IMR-90 (cell line): ENCODE data around the gene IL22RA1. TPM values are rescaled to one million over a fixed set of nuclear protein-coding genes. Genes with fewer than 3 reads are reported as not detected.

ENCODE experiments used
- ATAC-seq: fragments of 200-7000 bp; cut with Tn5 transposase; 2 replicates; pipeline ENCODE4 v1.9.1; 2020; ENCODE audit warnings: low read depth, mild to moderate bottlenecking, moderate library complexity
- BruUV-seq: library from RNA; stranded (reverse); fragments of 400-500 nt; replicated peaks from 2 replicates; lab custom pipeline; 2021; lab: Mats Ljungman, UMichigan
- CTCF ChIA-PET: fragments of 300-600 bp; formaldehyde crosslinking; extraction: SDS; loops from one replicate; lab custom pipeline; 2021; ENCODE audit warnings: antibody characterized with exemption; lab: Yijun Ruan, JAX
- POLR2A ChIA-PET: fragments of 300-600 bp; sonication (Branson Sonifier 250); formaldehyde crosslinking; loops from one replicate; lab custom pipeline; 2022; ENCODE audit warnings: antibody characterized with exemption; ENCODE audit not compliant: unreplicated experiment; lab: Charles Lee
- DNase-seq: peaks from one replicate; pipeline ENCODE4 v3.0.0; 2013
- H2AFZ ChIP-seq: replicated peaks from 2 replicates; pipeline ENCODE3; 2013; ENCODE audit warnings: low read length, mild to moderate bottlenecking; ENCODE audit not compliant: poor library complexity
- H2AK5ac ChIP-seq: 2 replicates; pipeline ENCODE4 v1.6.1; 2013; ENCODE audit warnings: low read depth, low read length, inconsistent platforms
- H2AK9ac ChIP-seq: replicated peaks from 2 replicates; pipeline ENCODE3; 2013; ENCODE audit warnings: mild to moderate bottlenecking, low read depth, low read length, moderate library complexity; ENCODE audit not compliant: poor library complexity
- H2BK120ac ChIP-seq: 2 replicates; pipeline ENCODE4 v1.6.1; 2013; ENCODE audit warnings: low read depth, low read length, inconsistent platforms
- H2BK15ac ChIP-seq: 3 replicates; pipeline ENCODE4 v1.6.1; 2013; ENCODE audit warnings: low read depth, low read length, inconsistent platforms
- H2BK20ac ChIP-seq: 2 replicates; pipeline ENCODE4 v1.6.1; 2013; ENCODE audit warnings: low read depth, mild to moderate bottlenecking, inconsistent platforms, low read length, moderate library complexity
- H2BK5ac ChIP-seq: 2 replicates; pipeline ENCODE4 v1.6.1; 2013; ENCODE audit warnings: mild to moderate bottlenecking, low read depth, low read length, inconsistent platforms; ENCODE audit not compliant: poor library complexity, severe bottlenecking
- H3K14ac ChIP-seq: replicated peaks from 2 replicates; pipeline ENCODE4 v1.6.1; 2013; ENCODE audit warnings: low read depth, low read length, inconsistent platforms
- H3K18ac ChIP-seq: 2 replicates; pipeline ENCODE4 v1.6.1; 2013; ENCODE audit warnings: low read depth, low read length, control low read depth
- H3K23ac ChIP-seq: 2 replicates; pipeline ENCODE4 v1.6.1; 2013; ENCODE audit warnings: low read depth, low read length, inconsistent platforms
- H3K27ac ChIP-seq: 2 replicates; pipeline ENCODE4 v1.5.1; 2013; ENCODE audit warnings: mild to moderate bottlenecking, control low read depth, low read length; ENCODE audit not compliant: insufficient read depth
- H3K27me3 ChIP-seq: 2 replicates; pipeline ENCODE4 v1.6.1; 2013; ENCODE audit warnings: low read length; ENCODE audit not compliant: control insufficient read depth, insufficient read depth
- H3K36me3 ChIP-seq: 2 replicates; pipeline ENCODE4 v1.6.1; 2013; ENCODE audit warnings: low read length, mixed read lengths; ENCODE audit not compliant: control insufficient read depth, insufficient read depth
- H3K4ac ChIP-seq: 2 replicates; pipeline ENCODE4 v1.6.1; 2013; ENCODE audit warnings: low read depth, low read length, inconsistent platforms
- H3K4me1 ChIP-seq: 2 replicates; pipeline ENCODE4 v1.6.1; 2013; ENCODE audit warnings: low read length, mixed read lengths; ENCODE audit not compliant: control insufficient read depth, insufficient read depth
- H3K4me2 ChIP-seq: 2 replicates; pipeline ENCODE4 v1.6.1; 2013; ENCODE audit warnings: low read depth, mild to moderate bottlenecking, control low read depth, low read length, moderate library complexity
- H3K4me3 ChIP-seq: 2 replicates; pipeline ENCODE4 v1.5.1; 2013; ENCODE audit warnings: low read depth, mild to moderate bottlenecking, control low read depth, low read length, moderate library complexity; ENCODE audit not compliant: insufficient read depth
- H3K56ac ChIP-seq: 2 replicates; pipeline ENCODE4 v1.6.1; 2013; ENCODE audit warnings: low read length, inconsistent platforms; ENCODE audit not compliant: insufficient read depth; ENCODE audit errors: extremely low read depth
- H3K79me1 ChIP-seq, 2 experiments: 2 replicates each; pipeline ENCODE4 v1.6.1; 2013; ENCODE audit warnings: low read length in 2 of 2, inconsistent platforms in 1 of 2, low read depth in 1 of 2
- H3K9ac ChIP-seq: 2 replicates; pipeline ENCODE4 v1.6.1; 2013; ENCODE audit warnings: low read depth, low read length, control low read depth
- H3K9me1 ChIP-seq: 2 replicates; pipeline ENCODE4 v1.6.1; 2013; ENCODE audit warnings: low read length, inconsistent platforms; ENCODE audit not compliant: insufficient read depth
- H3K9me3 ChIP-seq: 2 replicates; pipeline ENCODE4 v1.6.1; 2013; ENCODE audit warnings: low read length; ENCODE audit not compliant: control insufficient read depth, insufficient read depth
- H4K20me1 ChIP-seq: 2 replicates; pipeline ENCODE4 v1.6.1; 2013; ENCODE audit warnings: low read length, inconsistent platforms; ENCODE audit not compliant: insufficient read depth
- H4K5ac ChIP-seq: 2 replicates; pipeline ENCODE4 v1.6.1; 2013; ENCODE audit warnings: mild to moderate bottlenecking, low read depth, low read length, control low read depth
- H4K8ac ChIP-seq, 2 experiments: 2 replicates each; pipeline ENCODE4 v1.6.1; 2013; ENCODE audit warnings: low read depth in 2 of 2, low read length in 2 of 2, control low read depth in 1 of 2, inconsistent platforms in 1 of 2
- H4K91ac ChIP-seq: 2 replicates; pipeline ENCODE4 v1.6.1; 2013; ENCODE audit warnings: low read depth, low read length, inconsistent platforms; ENCODE audit not compliant: insufficient read depth
- CEBPB ChIP-seq: IDR thresholded peaks from 2 replicates; pipeline ENCODE4 v1.6.1; 2012; ENCODE audit warnings: low read depth, low read length, improper control_type of control experiment
- CHD1 ChIP-seq: IDR thresholded peaks from 2 replicates; pipeline ENCODE4 v1.6.1; 2012; ENCODE audit warnings: low read depth, low read length, improper control_type of control experiment
- MAFK ChIP-seq: IDR thresholded peaks from 2 replicates; pipeline ENCODE4 v1.6.1; 2012; ENCODE audit warnings: low read depth, low read length, improper control_type of control experiment
- MAZ ChIP-seq: IDR thresholded peaks from 2 replicates; pipeline ENCODE4 v1.6.1; 2012; ENCODE audit warnings: low read depth, mild to moderate bottlenecking, low read length, improper control_type of control experiment, moderate library complexity, borderline replicate concordance
- NFE2L2 ChIP-seq: fragments of 150-350 bp; IDR thresholded peaks from 2 replicates; pipeline ENCODE4 v1.6.1; 2016; ENCODE audit warnings: low read depth, mild to moderate bottlenecking, low read length
- POLR2A ChIP-seq: IDR thresholded peaks from 2 replicates; pipeline ENCODE4 v1.6.1; 2012; ENCODE audit warnings: mild to moderate bottlenecking, low read depth, low read length
- RAD21 ChIP-seq: IDR thresholded peaks from 2 replicates; pipeline ENCODE4 v1.6.1; 2012; ENCODE audit warnings: low read length, improper control_type of control experiment
- SMC3 ChIP-seq: fragments of 150-350 bp; IDR thresholded peaks from 2 replicates; pipeline ENCODE4 v1.6.1; 2016; ENCODE audit warnings: low read depth, mild to moderate bottlenecking, antibody characterized with exemption, low read length, moderate library complexity
- WGBS, 2 experiments: methylation state at CpG; one replicate each; pipeline versions ENCODE4 v1.1.5 to v1.1.7; 2013; ENCODE audit warnings: missing lambda C conversion rate in 2 of 2; ENCODE audit not compliant: insufficient read length in 1 of 2; ENCODE audit errors: extremely low coverage in 2 of 2; 5-methylcytosine and 5-hydroxymethylcytosine counted together
- dilution Hi-C: fragments of 300-500 bp; cut with HindIII; formaldehyde crosslinking; loops from one replicate; pipeline ENCODE4 v1.14.3; 2018; ENCODE audit warnings: low sequenced_read_pairs; ENCODE audit not compliant: unreplicated experiment
- in situ Hi-C: fragments of 300-500 bp; cut with MboI; formaldehyde crosslinking; loops from 3 replicates; pipeline ENCODE4 v1.14.3; 2019; ENCODE audit warnings: low sequenced_read_pairs, inconsistent platforms, mixed read lengths
- intact Hi-C: fragments of 100-400 bp; cut with micrococcal nuclease; formaldehyde crosslinking; loops from 2 replicates; pipeline ENCODE4 v1.10.0; 2022
- polyA plus RNA-seq, 3 experiments: library from polyadenylated mRNA; depleted of rRNA; stranded (reverse); fragments of >200 nt; gene quantifications; 2 replicates each; pipeline ENCODE4 v1.2.3, GENCODE V29; 2012; ENCODE audit warnings: low replicate concordance in 1 of 3
- total RNA-seq: library from RNA; depleted of rRNA; stranded (reverse); fragments of >200 nt; gene quantifications from 2 replicates; pipeline ENCODE4 v1.2.3, GENCODE V29; 2012
- TF ChIP-seq, protein P1 (sequence below): fragments of 150-350 bp; IDR thresholded peaks from 2 replicates; pipeline ENCODE4 v1.6.1; 2017; ENCODE audit warnings: mild to moderate bottlenecking, antibody characterized with exemption, low read length, low read depth

Gene IL22RA1
- total and polyA plus RNA-seq, 2 of the 4 experiments (the other 2 are of a cell fraction), result not detected

DNA sequence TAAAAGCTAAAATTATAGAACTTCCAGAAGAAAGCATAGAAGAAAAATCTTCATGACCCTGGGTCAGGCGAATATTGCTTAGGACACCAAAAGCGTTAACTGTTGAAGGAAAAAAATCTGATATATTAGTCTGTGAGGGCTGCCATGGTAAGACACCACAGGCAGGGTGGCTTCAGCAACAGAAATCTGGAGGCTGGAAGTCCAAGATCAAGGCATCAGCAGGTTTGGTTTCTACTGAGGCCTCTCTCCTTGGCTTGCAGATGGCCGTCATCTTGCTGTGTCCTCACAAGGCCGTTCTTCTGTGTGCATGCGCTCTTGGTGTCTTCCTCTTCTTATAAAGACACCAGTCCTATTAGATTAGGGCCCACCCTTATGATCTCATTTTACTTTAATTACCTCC, 29.7 kb upstream of the IL22RA1 start:
- Histone ChIP-seq H2BK5ac (no peak overlapping the region), H3K27me3 (peaks cover 41% of the 10 kb centered on the region)
- no CpG with 5 or more reads among the region's 5 CpGs for WGBS, 2 experiments

More for the DNA sequence above, 29.7 kb upstream of the IL22RA1 start:
- POLR2A ChIA-PET, result no interaction called here
- no peaks in the 10 kb centered on the region for H3K79me1 ChIP-seq
- in situ Hi-C loops, result no loop called here
- no peak overlapping the region for H2BK15ac ChIP-seq
- no peak overlapping the region for H2AFZ ChIP-seq
- H3K4me3 ChIP-seq, result no peak overlapping the region
- no peaks in the 10 kb centered on the region for H4K20me1 ChIP-seq
- dilution Hi-C loops, result no loop called here
- H2AK9ac ChIP-seq, result no peak overlapping the region
- no peak overlapping the region for H4K91ac ChIP-seq
- no peak overlapping the region for H3K14ac ChIP-seq
- H3K4ac ChIP-seq, result no peak overlapping the region
- H3K4me2 ChIP-seq, result no peak overlapping the region
- H4K8ac ChIP-seq, result no peak overlapping the region
- no peak for TF ChIP-seq SMC3
- TF ChIP-seq MAFK, result no peak
- TF ChIP-seq RAD21, result no peak
- TF ChIP-seq CEBPB, result no peak
- no peak for TF ChIP-seq MAZ
- TF ChIP-seq NFE2L2, result no peak
- no peak for TF ChIP-seq CHD1
- TF ChIP-seq, protein P1, sequence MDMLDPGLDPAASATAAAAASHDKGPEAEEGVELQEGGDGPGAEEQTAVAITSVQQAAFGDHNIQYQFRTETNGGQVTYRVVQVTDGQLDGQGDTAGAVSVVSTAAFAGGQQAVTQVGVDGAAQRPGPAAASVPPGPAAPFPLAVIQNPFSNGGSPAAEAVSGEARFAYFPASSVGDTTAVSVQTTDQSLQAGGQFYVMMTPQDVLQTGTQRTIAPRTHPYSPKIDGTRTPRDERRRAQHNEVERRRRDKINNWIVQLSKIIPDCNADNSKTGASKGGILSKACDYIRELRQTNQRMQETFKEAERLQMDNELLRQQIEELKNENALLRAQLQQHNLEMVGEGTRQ, result no peak
- TF ChIP-seq POLR2A, result no peak
- no peak overlapping the region for H3K9ac ChIP-seq
- BruUV-seq, result no TSS peak
- H3K9me1 ChIP-seq, result no peaks in the 10 kb centered on the region
- no peak overlapping the region for H2BK20ac ChIP-seq
- no peaks in the 10 kb centered on the region for H3K36me3 ChIP-seq
- no peak overlapping the region for H4K5ac ChIP-seq
- no peak for ATAC-seq
- no peaks in the 10 kb centered on the region for H3K4me1 ChIP-seq
- DNase-seq, result no peak
- H3K27ac ChIP-seq, result no peak overlapping the region
- H2AK5ac ChIP-seq, result no peak overlapping the region
- H3K56ac ChIP-seq, result no peak overlapping the region
- intact Hi-C loops, result no loop called here
- no peaks in the 10 kb centered on the region for H3K9me3 ChIP-seq
- H2BK120ac ChIP-seq, result no peak overlapping the region
- CTCF ChIA-PET, result interaction anchor here (1.3 to 1.9 kb wide), 2 partner anchors 12 to 18 kb away, joined by 3 to 4 read pairs; no protein-coding TSS in a partner anchor
- H3K18ac ChIP-seq, result no peak overlapping the region
- no peak overlapping the region for H3K23ac ChIP-seq
